GM18861 (cell line): Measurements from ENCODE around the gene LRP1B.

ENCODE experiments used
- ATAC-seq: cut with Tn5 transposase; IDR thresholded peaks from one replicate; pipeline ENCODE4 v1.9.1; 2021; ENCODE audit not compliant: unreplicated experiment

The LRP1B gene

GRCh38 chr2:141526760-141527159 is 604.1 kb downstream of the LRP1B start:
- ATAC-seq, result no peak

DNA sequence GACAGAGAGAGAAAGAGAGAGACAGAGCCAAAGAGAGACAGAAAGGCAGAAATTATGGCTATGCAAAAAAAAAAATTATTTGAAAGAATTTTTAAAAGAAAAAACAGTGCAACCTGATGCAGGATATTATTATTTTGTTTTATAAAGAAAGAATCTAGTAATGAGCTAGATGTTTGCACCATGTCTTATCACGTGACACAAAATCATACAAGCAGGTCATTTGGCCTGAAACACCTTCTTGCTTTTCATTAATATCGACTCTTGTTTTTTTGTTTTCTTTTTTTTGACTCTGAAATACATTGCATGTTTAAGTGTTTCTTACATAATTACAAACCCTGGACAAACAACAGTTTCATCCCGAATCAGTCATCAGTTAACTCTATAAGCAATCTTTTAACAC is 606.0 kb downstream of the LRP1B start:
- no peak for ATAC-seq

GRCh38 chr2:141523199-141523598 is 607.6 kb downstream of the LRP1B start:
- ATAC-seq, result peak; percentile 47

- ATAC-seq, result no peak
Observed at GRCh38 chr2:141522702-141523101, 608.1 kb downstream of the LRP1B start.

- ATAC-seq, result no peak
Observed at GRCh38 chr2:141522048-141522447, 608.8 kb downstream of the LRP1B start.

DNA sequence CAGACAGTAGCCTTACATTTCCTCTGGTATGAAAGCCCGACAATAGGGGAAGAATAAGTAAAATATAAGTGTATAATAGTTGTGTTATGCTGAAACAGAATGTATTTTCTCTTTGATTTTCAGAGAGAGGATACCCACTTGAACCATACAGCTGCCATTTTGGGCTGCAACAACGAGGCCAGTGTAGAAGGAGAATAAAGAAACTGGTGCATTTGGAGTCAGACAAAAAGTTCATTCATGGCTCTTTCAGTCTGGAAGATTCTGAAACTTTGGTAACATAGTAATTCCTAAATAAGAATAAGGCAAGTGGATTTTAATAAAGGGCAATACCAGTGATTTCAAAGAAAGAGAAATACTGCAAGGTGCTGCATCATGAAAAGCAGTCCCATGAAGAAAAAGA is 610.9 kb downstream of the LRP1B start:
- ATAC-seq, result no peak

DNA sequence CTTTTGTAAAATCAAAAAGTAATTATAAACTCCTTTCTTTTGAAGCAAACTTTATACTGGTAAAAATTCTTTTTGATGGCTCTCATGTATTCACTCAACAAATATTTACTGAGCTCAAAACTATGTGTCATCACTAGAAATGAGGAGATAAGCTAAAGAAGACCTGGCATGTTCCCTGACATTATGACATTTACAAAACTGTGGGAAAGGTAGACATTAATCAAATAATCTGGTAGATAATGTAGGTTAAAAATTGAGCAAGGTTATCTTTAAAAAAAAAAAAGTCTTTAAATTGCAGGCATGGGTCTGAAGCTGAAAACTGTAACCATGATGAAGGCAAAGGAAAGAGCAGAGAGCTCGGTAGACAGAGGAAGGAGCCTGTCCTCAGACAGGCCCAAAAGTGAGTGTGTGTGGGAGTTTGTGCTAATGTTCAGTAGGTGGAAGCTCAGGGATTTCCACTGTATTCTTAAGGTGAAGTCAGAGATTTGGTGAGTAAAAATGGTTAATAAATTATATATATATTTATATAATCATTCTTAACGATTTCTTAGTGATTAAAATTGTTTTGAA is 612.9 kb downstream of the LRP1B start:
- no peak for ATAC-seq

DNA sequence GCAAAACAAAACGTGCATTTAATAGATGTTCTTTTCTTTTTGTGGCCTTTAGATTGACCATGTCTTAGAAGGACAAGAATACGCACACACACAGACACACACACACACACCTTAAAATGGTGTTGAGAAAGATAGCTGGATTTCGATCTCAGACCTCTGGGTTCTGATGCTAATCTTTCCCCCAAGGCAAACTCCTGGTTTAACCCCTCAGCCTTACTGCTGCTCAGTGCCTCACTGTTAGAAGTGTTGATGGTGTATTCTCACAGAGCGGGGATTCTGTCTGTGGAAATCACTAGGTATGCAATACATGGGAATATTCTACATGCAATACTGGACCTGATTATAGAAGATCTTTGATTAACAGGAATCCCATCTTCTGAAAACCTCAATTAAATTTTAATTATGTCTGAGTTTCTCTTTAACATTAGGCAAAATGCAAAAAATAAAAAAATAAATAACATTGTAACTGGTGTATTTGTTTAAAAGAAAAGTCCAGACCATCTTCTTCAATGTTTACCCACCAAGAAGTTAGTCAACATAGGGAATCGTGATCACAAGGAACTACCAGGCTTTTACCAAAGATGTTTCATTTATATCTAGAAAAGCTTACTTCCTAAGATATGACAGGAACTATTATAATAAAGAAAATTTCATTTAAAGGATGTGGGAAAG is 613.5 kb downstream of the LRP1B start:
- no peak for ATAC-seq

DNA sequence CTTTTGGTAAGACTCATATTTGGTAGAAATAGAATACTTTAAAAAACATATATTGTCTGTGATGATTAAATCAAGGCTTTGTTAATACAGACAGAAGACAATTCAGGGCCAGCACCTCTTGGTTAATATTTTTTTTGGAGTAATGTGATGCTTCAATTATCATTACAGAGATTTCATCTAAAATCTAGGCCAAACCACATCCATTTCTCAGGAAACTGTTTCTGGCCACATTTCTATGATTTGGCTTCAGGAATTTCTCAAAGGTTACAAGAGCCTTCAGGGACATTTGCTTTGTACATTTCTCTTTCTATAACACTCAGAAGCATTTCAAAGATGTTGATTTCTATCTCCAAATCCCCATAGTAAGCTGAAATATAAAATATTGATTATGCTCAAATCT is 614.9 kb downstream of the LRP1B start:
- no peak for ATAC-seq

- ATAC-seq, result peak; percentile 100
Observed at GRCh38 chr2:141513853-141514252, 617.0 kb downstream of the LRP1B start.

DNA sequence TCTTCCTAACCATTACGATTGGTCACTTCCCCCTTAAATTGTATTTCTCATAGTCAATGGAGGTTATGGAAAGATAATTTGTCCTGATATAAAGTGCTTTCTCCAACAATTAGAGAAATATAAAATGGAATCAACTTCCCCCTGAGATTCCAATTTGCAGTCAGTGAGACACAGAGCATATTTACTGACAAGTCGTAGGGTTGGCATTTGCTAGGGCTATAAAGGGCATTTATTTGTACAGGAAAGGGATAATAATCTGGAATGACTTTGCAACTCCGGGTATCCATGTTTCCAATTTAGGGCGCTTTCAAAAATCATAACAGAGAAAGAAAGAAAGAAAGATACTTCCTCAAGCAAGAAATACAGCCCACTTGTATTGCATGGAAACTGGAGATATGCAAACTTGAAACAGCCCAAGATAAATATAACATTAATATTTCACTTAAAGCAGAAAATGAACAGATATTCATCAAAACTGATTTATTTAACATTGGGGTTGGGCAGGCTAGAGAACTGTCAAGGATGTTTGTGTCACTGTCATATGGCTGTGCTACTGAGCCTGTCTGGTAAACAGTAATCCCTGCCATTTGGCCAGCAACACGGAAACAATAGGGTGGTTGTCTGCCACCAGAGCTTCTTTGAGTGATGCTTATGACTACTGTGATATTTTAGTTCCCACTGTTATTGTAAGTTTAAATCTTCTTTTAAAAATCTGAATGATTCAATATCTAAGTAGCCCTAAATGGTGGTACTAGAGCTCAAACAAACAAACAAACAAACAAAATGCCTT is 621.8 kb downstream of the LRP1B start:
- ATAC-seq, result no peak

DNA sequence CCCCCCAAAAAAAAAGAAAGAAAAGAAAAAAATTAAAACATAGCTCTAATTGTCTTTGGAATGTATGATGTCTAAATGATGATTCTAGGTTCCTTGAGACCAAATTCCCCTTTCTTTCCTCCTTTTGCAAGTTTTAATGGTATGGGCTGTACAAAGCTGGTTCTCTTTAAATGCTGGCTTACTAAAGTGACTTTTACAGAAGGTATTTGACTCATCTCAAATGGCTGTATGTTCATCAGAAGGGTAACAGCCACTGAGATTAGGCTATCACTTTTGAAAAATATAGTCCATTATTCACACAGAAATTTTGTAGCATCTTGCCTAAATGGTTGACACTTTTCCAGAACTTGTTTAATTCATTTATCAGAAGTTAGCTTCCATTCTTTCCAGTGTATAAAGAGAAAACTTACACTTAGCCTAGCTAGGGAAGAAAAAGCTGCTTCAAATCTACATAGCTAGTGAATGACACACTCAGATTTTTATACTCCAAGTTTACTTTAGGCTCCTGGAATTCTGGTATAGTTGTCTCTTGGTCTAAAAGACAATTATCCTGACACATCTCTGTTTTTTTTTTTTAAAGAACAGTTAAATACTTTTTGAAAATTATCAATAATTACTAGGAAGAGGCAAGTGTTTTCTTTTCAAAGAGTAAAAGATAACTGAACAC is 622.6 kb downstream of the LRP1B start:
- no peak for ATAC-seq

DNA sequence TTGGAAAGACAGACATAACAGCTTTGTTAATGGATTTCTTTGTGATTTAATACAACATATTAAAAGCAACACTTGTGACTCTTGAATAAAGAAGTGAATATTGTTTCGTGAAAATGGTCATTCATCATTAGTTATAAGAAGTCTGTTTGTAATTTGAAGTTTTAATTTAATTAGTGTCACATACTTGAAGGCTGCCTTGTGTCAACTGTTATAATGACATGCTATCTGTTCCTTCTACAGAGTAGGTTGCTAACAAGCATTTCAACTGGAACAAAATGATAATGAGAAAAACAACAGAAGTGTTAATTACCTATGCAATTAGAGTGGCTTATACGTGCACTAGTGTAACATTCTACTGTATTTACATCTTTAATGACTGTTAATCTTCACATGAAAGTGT is 624.7 kb downstream of the LRP1B start:
- ATAC-seq, result no peak

DNA sequence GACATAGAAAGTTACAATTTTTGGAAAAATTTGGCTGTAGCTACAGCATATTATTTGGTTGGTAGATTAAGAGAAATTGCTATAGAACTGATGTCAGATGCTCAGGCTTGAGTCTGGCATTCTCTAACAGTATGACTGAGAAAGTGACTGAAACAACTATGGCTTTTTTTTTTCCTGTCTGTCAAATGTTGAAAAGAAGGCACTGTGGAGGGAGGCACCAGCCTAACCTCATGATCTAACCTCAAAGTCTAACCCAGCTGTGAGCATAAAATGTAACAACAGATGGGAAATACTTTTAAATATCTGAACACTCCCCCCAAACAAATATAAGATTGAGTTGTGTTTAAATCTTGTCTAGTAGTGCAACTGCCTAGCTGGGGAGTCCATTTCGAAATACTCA is 629.1 kb downstream of the LRP1B start:
- no peak for ATAC-seq

DNA sequence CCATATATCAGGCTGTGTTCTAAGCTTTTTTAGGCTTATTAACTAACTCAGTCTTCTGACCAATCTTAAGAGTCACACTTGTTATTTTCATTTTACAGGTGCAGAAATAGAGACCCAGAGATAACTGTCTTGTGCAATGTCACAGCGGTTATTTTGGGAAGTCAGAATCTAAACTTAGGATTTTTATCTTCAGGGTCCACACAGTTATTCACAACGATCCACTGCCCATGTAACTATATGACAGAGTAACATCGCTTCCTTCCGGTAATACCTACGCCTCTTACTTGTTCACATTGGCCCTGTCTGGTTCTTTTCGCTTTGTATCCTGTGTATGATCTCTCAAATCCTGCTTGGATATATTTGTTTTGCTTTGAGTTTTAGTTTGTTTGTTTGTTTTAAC is 631.7 kb downstream of the LRP1B start:
- no peak for ATAC-seq

DNA sequence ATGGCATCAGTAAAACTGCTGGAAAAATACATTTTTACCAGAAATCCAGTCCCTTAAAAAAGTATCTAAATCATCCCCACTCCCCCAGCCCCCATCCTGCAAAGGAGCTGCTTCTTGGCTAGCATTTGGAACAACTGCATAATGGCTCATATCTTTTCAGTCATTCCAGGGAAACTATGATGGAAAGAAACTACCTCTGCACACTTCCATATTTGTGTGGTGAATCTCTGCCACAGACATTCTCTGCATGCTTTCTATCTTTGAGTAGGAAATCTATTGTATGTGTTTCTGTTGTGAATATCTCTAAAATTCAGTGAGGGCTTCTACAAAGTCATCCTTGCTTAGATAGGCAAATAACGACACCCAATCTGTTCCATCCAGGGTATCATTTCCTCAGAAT is 632.3 kb downstream of the LRP1B start:
- no peak for ATAC-seq

DNA sequence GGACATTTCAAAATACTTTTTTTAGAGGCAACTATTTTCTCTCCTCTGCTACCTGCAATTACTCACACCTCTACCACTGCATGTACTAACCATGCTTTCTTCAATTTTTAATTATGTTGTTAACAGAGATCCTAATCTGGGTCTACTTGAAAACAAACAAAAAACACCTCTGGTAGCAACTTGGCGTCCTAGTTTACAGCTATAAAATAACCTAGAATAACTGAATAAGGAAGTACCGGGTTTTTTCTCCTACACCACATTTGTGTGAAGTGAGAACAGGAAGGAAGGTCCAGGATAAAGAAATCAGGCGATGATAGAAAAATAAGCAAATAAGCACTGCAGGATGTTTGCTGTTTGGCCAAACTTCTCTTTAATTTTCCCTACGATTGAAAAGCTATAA is 633.5 kb downstream of the LRP1B start:
- no peak for ATAC-seq

- no peak for ATAC-seq
Observed at GRCh38 chr2:141496810-141497209, 634.0 kb downstream of the LRP1B start.

- no peak for ATAC-seq
Observed at GRCh38 chr2:141493936-141494335, 636.9 kb downstream of the LRP1B start.

GRCh38 chr2:141492816-141493215 is 638.0 kb downstream of the LRP1B start:
- no peak for ATAC-seq

DNA sequence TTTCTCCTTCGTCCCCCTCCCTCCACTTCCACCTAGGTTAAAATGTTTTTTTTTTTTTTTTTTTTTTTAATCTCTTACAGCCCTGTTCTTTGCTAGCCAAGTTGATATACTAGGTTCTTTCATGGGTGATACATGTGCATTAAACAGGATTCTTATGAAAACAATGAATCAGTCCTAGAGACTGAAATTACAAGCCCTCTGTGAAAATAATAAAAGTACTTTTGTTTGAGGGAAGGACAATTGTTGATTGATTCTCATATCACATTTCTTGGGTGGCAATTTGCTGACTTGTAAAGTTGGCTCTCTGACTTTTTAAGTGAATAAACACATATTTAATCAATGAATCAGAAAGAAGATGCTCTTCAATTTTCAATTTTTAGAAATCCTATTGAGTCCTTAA is 639.9 kb downstream of the LRP1B start:
- no peak for ATAC-seq

DNA sequence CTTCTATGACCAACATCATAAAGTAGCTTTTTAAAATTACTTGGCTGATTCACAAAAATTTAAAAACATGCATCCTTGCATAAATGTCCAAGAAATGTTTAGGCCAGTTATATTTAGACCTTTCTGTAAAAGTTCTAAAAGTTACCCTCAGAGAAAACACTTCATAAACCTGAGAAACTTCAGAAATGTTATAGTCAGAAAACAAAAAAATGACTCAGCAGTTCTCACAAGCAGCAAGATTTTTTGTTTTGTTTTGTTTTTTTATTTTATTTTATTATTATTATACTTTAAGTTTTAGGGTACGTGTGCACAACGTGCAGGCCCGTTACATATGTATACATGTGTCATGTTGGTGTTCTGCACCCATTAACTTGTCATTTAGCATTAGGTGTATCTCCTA is 648.1 kb downstream of the LRP1B start:
- ATAC-seq, result no peak
